GM11168 (cell line): Measurements from ENCODE around the gene RBP3.

Experiments
- in situ Hi-C: fragments of 300-500 bp; cut with MboI; formaldehyde crosslinking; loops from one replicate; pipeline ENCODE4 v1.12.0; 2022; ENCODE audit warnings: low sequenced_read_pairs; ENCODE audit not compliant: unreplicated experiment

Gene RBP3

DNA sequence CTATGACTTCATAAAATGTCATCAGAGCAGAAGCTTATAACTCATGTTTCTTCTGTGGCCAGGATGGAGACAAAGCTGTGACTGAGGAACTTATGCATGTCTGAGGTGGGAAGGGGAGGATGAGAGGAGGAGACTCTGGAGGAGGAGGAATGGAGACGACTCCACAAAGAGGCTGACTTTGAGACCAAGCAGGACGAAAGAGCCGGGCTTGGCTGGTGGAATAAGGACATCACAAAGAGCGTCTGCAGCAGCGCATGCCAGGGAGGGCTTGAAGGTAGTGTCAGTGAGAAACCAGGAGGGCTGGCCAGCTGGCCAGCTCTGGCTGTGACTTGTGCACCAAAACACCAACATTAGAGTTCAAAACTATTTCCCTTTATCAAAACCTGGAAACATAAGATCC lies 32.0 kb upstream of the RBP3 start:
- in situ Hi-C loops: loop anchor here (10.0 kb wide), 1 partner anchor 261 kb away; no protein-coding TSS in a partner anchor

- in situ Hi-C loops: loop anchor here (10.0 kb wide), 1 partner anchor 262 kb away; no protein-coding TSS in a partner anchor
Measured at GRCh38 chr10:47317251-47317650, 30.9 kb upstream of the RBP3 start.

GRCh38 chr10:47318706-47319105 lies 29.5 kb upstream of the RBP3 start:
- in situ Hi-C loops: loop anchor here (10.0 kb wide), 1 partner anchor 264 kb away; no protein-coding TSS in a partner anchor

DNA sequence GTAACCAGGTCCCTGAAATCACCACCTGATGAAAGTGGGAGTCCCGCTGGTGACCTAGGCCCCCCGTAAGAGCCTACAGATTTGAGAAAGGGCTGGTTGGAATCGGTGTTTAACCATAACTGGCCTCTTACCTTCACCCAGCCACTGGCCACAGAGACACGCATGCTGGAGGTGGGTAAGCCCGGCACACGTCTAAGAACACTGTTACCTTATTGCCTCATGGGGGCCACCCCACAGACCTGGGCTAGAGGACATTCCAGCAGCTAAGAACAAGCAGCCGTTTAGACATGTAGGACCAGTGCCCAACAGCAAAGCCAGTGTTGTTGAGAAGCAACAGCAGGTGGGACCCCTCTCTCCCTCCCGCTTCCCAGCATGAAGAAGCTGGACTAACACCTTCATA lies 28.4 kb upstream of the RBP3 start:
- in situ Hi-C loops: loop anchor here (10.0 kb wide), 1 partner anchor 265 kb away; no protein-coding TSS in a partner anchor

GRCh38 chr10:47320812-47321211 lies 27.4 kb upstream of the RBP3 start:
- in situ Hi-C loops: no loop called here

GRCh38 chr10:47321521-47322195 lies 26.5 kb upstream of the RBP3 start:
- in situ Hi-C loops: no loop called here

- in situ Hi-C loops: no loop called here
Measured at GRCh38 chr10:47322300-47323061, 25.7 kb upstream of the RBP3 start, which contains the start of gene GDF2. TSS of gene GDF2 (plus strand) at chr10:47322454. CDS start at chr10:47322669, 215 bp downstream.

- in situ Hi-C loops: no loop called here
Measured at GRCh38 chr10:47323087-47323486, 25.1 kb upstream of the RBP3 start.

DNA sequence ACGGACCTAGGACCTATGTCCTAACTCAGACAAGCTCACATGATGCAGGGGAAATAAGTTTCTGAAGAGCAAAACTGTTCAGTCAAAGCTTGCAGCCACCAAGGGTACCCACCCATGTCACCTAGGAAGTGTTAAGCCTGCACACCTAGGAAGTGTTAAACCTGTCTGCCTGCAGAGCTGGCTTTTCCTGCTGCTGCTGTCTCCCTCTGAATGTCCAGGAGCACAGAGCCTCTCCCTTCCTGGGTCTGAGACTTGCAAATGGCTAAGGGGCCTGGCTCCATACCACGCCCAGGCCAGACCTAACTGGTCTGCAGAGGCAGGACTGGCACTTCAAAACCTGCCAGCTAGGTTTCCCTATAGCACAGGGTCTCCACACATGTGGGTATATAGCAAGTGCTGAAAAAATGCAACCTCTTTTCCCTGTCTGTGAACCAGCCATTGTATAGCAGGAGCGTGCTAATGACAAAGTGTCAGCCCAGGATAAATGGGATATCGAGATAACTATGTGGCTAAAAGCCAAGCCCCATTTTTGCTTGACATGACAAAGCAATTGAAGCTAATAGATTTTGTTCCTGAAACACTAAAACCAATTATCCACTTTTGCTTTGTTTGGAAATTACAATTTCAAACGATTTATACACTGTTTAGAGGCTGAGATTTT lies 24.4 kb upstream of the RBP3 start:
- in situ Hi-C loops: no loop called here

- in situ Hi-C loops: no loop called here
Measured at GRCh38 chr10:47325303-47326291, 22.6 kb upstream of the RBP3 start.

- in situ Hi-C loops: no loop called here
Measured at GRCh38 chr10:47326306-47326926, 21.7 kb upstream of the RBP3 start.

DNA sequence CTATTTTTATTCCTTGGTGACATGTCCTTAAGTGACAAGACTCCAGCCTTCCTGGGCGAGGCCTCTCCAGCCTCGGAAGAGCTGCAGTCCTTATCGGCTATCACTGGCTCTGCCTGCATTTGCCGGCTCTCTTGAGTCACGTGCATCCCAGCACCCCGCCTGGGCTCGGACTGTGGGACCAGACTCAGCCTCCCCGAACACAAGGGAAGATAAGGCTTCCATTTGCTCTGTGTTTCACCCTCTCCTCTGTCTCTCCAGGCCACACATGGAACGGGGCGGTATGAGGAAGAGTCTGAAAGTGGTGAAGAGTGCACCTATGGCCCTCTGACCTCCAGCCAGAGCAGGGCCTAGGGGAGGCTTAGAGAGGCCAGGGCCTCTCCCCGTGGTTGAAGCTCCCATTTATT lies 21.2 kb upstream of the RBP3 start:
- in situ Hi-C loops: no loop called here

- in situ Hi-C loops: no loop called here
Measured at GRCh38 chr10:47329855-47330254, 18.3 kb upstream of the RBP3 start.

DNA sequence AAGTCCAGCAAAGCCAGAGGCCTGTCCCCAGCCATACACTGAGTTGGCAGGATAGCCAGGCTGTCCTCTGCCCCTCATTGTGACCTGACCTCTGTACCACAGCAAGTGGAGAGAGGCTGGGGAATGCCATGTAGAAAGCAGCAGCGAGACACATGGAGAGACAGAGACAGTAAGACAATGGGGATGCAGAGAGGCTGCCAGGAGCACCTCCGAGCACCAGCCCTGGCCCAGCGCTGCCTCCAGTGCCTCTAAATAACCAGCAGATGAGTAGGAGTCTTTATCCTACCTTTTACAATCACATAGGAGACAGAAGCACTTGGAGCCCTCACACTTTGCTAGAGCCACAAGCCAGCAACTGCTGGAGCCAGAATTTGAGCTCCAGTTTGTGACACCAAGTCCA lies 17.8 kb upstream of the RBP3 start:
- in situ Hi-C loops: no loop called here

GRCh38 chr10:47330804-47331203 lies 17.4 kb upstream of the RBP3 start:
- in situ Hi-C loops: no loop called here

GRCh38 chr10:47331491-47331890 lies 16.7 kb upstream of the RBP3 start:
- in situ Hi-C loops: no loop called here

GRCh38 chr10:47331954-47332353 lies 16.2 kb upstream of the RBP3 start:
- in situ Hi-C loops: no loop called here

DNA sequence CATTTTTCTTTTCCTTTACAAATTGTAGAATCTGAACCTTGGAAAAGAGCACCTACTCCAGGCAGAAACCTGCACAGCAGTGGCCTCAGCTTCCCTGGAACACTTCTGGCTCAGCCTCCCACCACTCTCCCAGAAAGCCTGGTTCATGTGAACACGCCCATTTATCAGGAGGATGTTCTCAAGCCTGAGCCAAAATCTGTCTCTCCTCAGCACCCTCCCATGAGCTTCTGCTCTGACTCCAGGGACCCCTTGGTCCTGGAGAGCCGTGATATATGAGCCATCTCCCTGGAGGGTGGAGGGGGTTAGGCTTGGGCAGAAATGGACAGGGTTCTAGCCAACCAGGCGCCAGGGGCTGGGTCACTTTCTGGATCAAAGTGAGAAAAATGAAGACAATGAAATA lies 15.8 kb upstream of the RBP3 start:
- in situ Hi-C loops: no loop called here

DNA sequence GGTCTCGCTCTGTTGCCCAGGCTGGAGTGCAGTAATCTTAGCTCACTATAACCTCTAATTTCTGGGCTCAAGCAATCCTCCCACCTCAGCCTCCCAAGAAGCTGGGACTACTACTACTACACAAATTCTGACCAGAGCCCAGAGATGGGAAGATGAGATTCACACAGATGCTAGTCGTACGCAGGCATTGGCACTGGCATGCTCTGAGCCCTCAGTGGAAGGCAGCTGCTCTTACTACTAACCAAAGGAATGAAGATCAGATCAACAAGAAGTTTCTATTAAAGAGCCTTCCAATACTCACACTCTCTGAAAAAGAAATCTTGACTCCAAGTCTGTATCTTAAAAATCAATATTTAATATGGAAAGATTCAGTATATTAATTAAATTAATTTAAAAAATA lies 15.2 kb upstream of the RBP3 start:
- in situ Hi-C loops: no loop called here
